Muscle layer of duodenum (tissue), 2 donors: ENCODE results near the gene ZNF467.

Experiments
- H3K27ac ChIP-seq: one replicate; pipeline ENCODE4 v1.7.0; 2013; ENCODE audit warnings: mild to moderate bottlenecking, low read length
- H3K27me3 ChIP-seq: one replicate; pipeline ENCODE4 v1.7.0; 2013; ENCODE audit warnings: low read depth, mild to moderate bottlenecking, control low read depth, low read length
- H3K36me3 ChIP-seq, 2 donors: one replicate each; pipeline ENCODE4 v1.7.0; 2013; ENCODE audit warnings: low read length in 2 of 2, control low read depth in 1 of 2, mild to moderate bottlenecking in 1 of 2; ENCODE audit not compliant: insufficient read depth in 2 of 2, control insufficient read depth in 1 of 2
- H3K4me1 ChIP-seq, 2 donors: one replicate each; pipeline ENCODE4 v1.7.0; 2013; ENCODE audit warnings: low read length in 2 of 2, mild to moderate bottlenecking in 2 of 2, control low read depth in 1 of 2, moderate library complexity in 1 of 2; ENCODE audit not compliant: insufficient read depth in 2 of 2, control insufficient read depth in 1 of 2
- H3K4me3 ChIP-seq, 2 donors: one replicate each; pipeline ENCODE4 v1.7.0; 2013; ENCODE audit warnings: low read length in 2 of 2, low read depth in 1 of 2, mild to moderate bottlenecking in 1 of 2
- H3K9me3 ChIP-seq, 2 donors: one replicate each; pipeline ENCODE4 v1.7.0; 2013; ENCODE audit warnings: low read length in 2 of 2, control low read depth in 1 of 2, mild to moderate bottlenecking in 1 of 2; ENCODE audit not compliant: control insufficient read depth in 1 of 2
- donor health status: healthy.

The ZNF467 gene

DNA sequence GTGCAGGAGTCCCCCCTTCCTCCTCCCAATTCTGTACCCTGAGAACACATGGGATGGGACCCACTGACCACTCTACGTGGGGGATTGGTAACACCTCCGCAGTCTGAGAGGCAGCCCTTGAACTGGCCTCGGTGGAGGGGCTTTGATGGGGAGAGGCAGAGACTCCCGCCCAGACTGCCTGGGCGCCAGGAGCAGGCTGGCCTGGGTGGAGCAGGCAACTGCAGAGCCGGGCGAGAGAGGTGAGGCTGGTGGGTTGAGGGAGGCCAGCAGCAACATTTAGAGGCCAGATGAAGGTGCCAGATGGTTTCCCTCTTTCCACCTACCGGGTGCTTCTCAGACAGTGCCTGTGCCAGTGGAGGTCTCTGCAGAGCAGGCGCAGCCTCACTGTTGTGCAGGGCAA lies 30.7 kb upstream of the ZNF467 start:
- no peaks in the 10 kb centered on the region for H3K4me1 ChIP-seq
- H3K4me3 ChIP-seq = no peak overlapping the region
- H3K36me3 ChIP-seq = no peaks in the 10 kb centered on the region
- H3K27ac ChIP-seq = no peak overlapping the region
- H3K9me3 ChIP-seq = no peaks in the 10 kb centered on the region
- no peaks in the 10 kb centered on the region for H3K27me3 ChIP-seq

GRCh38 chr7:149803551-149804074 lies 30.2 kb upstream of the ZNF467 start:
- H3K4me1 ChIP-seq = no peaks in the 10 kb centered on the region
- no peak overlapping the region for H3K27ac ChIP-seq
- no peaks in the 10 kb centered on the region for H3K27me3 ChIP-seq
- H3K9me3 ChIP-seq = no peaks in the 10 kb centered on the region
- H3K4me3 ChIP-seq = no peak overlapping the region
- H3K36me3 ChIP-seq = no peaks in the 10 kb centered on the region

DNA sequence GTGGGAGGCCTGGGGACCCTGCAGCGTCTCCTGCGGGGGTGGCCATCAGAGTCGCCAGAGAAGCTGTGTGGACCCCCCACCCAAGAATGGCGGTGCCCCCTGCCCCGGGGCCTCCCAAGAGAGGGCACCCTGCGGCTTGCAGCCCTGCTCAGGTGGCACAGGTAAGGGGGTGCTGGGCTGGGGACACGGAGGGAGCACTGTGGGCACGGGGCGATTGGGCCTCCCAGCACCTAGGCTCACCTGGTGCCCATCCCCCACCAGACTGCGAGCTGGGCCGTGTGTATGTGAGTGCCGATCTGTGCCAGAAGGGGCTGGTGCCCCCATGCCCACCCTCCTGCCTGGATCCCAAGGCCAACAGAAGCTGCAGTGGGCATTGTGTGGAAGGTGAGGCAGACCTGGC lies 29.6 kb upstream of the ZNF467 start:
- Histone ChIP-seq H3K27ac (no peak overlapping the region), H3K36me3 (no peaks in the 10 kb centered on the region), H3K4me3 (no peak overlapping the region), H3K27me3 (no peaks in the 10 kb centered on the region), H3K4me1 (no peaks in the 10 kb centered on the region), H3K9me3 (no peaks in the 10 kb centered on the region)

DNA sequence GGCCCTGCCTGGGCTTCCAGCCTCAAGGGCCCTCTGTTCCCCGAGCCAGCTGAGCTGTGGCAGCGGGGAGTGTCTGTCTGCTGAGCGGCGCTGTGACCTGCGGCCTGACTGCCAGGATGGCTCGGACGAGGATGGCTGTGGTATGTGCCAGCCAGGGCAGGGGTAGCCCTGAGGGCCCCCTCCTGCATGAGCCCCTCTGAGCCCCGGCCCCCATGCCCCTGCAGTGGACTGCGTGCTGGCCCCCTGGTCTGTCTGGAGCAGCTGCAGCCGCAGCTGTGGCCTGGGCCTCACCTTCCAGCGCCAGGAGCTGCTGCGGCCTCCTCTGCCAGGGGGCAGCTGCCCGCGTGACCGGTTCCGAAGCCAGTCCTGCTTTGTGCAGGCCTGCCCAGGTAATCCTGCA lies 28.4 kb upstream of the ZNF467 start:
- no peaks in the 10 kb centered on the region for H3K36me3 ChIP-seq
- no peaks in the 10 kb centered on the region for H3K27me3 ChIP-seq
- H3K9me3 ChIP-seq = no peaks in the 10 kb centered on the region
- H3K4me1 ChIP-seq = no peaks in the 10 kb centered on the region
- H3K4me3 ChIP-seq = no peak overlapping the region
- H3K27ac ChIP-seq = no peak overlapping the region

GRCh38 chr7:149801002-149801566 lies 27.7 kb upstream of the ZNF467 start:
- Histone ChIP-seq H3K36me3 (no peaks in the 10 kb centered on the region), H3K27me3 (no peaks in the 10 kb centered on the region), H3K4me3 (no peak overlapping the region), H3K27ac (no peak overlapping the region), H3K9me3 (no peaks in the 10 kb centered on the region), H3K4me1 (no peaks in the 10 kb centered on the region)

- H3K4me3 ChIP-seq = no peak overlapping the region
- H3K36me3 ChIP-seq = no peaks in the 10 kb centered on the region
- H3K9me3 ChIP-seq = no peaks in the 10 kb centered on the region
- no peaks in the 10 kb centered on the region for H3K27me3 ChIP-seq
- no peak overlapping the region for H3K27ac ChIP-seq
- no peaks in the 10 kb centered on the region for H3K4me1 ChIP-seq
Observed at GRCh38 chr7:149800169-149800555, 26.8 kb upstream of the ZNF467 start.

DNA sequence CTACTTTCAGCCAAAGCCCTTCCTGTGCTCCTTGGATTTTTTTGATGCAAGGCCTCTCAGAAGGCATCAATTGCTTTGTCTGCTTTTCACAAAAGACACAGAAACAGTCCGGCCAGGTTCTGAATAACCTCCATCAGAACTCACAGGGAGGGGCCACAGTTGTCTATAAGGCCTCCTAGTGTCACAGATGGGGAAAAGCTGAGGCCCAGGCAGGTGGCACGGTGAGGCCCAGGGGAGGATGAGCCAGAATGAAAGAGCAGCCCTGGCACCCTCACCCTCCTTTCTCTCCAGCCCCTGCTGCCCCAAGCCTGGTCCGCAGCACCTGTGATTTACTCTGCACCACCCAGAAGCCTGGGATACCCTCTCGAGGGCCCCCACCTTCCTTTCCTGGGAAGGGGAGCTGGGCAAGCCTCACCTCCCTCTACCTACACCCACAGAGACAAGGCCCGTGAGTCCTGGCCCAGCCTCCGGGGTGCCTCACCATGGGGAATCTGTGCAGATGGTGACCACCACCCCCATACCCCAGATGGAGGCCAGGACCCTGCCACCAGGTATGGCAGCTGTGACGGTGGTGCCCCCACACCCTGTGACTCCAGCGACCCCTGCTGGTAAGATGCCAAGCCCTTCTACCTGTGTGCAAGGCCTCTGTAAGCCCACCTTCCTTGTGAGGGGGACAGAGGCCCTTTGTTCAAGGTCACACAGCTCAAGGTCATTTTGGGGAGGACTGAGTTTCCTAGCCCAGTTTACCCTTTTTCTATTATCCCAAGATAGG lies 26.2 kb upstream of the ZNF467 start:
- H3K27ac ChIP-seq = no peak overlapping the region
- no peaks in the 10 kb centered on the region for H3K9me3 ChIP-seq
- no peaks in the 10 kb centered on the region for H3K4me1 ChIP-seq
- no peak overlapping the region for H3K4me3 ChIP-seq
- no peaks in the 10 kb centered on the region for H3K27me3 ChIP-seq
- H3K36me3 ChIP-seq = no peaks in the 10 kb centered on the region

DNA sequence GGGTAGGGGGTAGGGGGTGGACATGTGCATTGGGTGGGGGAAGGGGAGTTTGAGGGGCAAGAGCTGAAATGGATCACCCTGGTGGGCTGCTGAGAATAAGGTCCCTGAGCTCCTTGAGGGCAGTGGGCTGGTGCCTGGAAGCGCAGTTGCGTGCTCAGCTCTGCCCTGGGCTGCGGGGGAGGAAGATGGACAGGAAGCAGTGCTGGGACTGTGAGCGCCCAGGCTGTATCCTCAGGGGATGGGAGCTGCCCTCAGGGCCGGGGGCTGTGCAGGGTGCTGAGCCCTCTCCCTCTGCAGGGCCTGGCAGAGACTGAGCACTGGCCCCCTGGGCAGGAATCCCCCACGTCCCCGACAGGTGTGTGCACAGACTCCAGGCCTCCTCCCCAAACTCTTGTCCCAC lies 24.4 kb upstream of the ZNF467 start:
- Histone ChIP-seq H3K27ac (no peak overlapping the region), H3K36me3 (no peaks in the 10 kb centered on the region), H3K27me3 (no peaks in the 10 kb centered on the region), H3K4me1 (no peaks in the 10 kb centered on the region), H3K4me3 (no peak overlapping the region), H3K9me3 (no peaks in the 10 kb centered on the region)

DNA sequence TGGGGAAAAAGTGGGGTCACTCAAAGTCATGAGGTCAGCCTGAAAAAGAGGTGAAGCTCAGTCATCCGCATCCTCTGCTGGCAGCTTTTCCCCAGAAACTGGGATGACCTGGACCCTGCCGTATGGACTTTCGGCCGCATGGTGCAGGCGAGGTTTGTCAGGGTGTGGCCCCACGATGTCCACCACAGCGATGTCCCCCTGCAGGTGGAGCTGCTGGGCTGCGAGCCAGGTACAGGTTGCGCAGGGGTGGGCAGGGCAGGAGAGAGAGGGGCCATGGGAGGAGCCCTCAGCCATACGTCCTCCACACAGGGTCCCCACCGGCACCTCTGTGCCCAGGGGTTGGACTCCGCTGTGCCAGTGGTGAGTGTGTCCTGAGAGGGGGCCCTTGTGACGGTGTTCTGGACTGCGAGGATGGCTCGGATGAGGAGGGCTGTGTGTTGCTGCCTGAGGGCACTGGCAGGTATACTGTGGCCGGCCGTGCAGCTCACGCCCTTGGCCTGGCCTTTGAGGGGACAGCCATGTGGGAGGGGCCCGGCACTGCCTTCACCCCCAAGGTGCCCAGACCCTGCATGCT lies 23.0 kb upstream of the ZNF467 start:
- Histone ChIP-seq H3K4me3 (no peak overlapping the region), H3K36me3 (no peaks in the 10 kb centered on the region), H3K27me3 (no peaks in the 10 kb centered on the region), H3K27ac (no peak overlapping the region), H3K4me1 (no peaks in the 10 kb centered on the region), H3K9me3 (no peaks in the 10 kb centered on the region)

GRCh38 chr7:149795126-149795525 lies 21.7 kb upstream of the ZNF467 start:
- Histone ChIP-seq H3K27me3 (peaks cover 4% of the 10 kb centered on the region), H3K4me3 (no peak overlapping the region), H3K27ac (no peak overlapping the region), H3K4me1 (no peaks in the 10 kb centered on the region), H3K36me3 (no peaks in the 10 kb centered on the region), H3K9me3 (no peaks in the 10 kb centered on the region)

DNA sequence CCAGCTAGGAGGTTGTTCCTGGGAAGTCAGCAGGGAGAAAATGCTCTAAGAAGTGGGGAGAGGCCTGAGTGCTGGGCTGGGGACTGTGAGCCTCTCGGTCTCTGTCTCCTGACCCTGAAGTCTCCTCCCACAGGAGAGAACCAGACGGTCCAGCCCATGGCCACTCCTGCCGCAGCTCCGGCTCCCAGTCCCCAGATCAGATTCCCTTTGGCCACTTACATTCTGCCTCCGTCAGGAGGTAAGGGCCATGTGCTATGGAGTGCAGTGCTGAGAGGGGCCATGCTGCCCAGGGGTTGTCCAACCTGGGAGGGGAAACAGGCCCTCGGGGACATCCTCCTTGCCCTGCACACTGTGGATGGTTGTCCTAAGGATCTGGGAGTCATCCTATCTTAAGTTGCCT lies 21.3 kb upstream of the ZNF467 start:
- Histone ChIP-seq H3K9me3 (no peaks in the 10 kb centered on the region), H3K27me3 (peaks cover 8% of the 10 kb centered on the region), H3K4me3 (no peak overlapping the region), H3K27ac (no peak overlapping the region), H3K36me3 (no peaks in the 10 kb centered on the region), H3K4me1 (no peaks in the 10 kb centered on the region)
